Gastrocnemius medialis (tissue), 4 donors: ENCODE results near the gene LDB1.

ENCODE experiments used
- POLR2A ChIP-seq, 2 donors: fragments of 450-650 bp; IDR thresholded peaks; one replicate each; pipeline ENCODE4 v1.6.1; 2017; ENCODE audit warnings: antibody characterized with exemption in 2 of 2, mild to moderate bottlenecking in 2 of 2, moderate library complexity in 2 of 2
- TF ChIP-seq, protein P1 (sequence below), 5 experiments: fragments of 450-650 bp in 3 of 5; fragments of 200-600 bp in 2 of 5; sonication (generic) in 2 of 5; IDR thresholded peaks in 4 of 5; conservative IDR thresholded peaks in 1 of 5; 1 replicate in 4 of 5; 2 replicates in 1 of 5; pipeline ENCODE4 v1.5.1; 2016 to 2019; ENCODE audit warnings: antibody characterized with exemption in 5 of 5, mild to moderate bottlenecking in 3 of 5, moderate library complexity in 3 of 5

- TF ChIP-seq, protein P1, sequence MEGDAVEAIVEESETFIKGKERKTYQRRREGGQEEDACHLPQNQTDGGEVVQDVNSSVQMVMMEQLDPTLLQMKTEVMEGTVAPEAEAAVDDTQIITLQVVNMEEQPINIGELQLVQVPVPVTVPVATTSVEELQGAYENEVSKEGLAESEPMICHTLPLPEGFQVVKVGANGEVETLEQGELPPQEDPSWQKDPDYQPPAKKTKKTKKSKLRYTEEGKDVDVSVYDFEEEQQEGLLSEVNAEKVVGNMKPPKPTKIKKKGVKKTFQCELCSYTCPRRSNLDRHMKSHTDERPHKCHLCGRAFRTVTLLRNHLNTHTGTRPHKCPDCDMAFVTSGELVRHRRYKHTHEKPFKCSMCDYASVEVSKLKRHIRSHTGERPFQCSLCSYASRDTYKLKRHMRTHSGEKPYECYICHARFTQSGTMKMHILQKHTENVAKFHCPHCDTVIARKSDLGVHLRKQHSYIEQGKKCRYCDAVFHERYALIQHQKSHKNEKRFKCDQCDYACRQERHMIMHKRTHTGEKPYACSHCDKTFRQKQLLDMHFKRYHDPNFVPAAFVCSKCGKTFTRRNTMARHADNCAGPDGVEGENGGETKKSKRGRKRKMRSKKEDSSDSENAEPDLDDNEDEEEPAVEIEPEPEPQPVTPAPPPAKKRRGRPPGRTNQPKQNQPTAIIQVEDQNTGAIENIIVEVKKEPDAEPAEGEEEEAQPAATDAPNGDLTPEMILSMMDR (IDR thresholded peaks at IDR 0.05 in 4 of 5, conservative IDR thresholded peaks at IDR 0.05 in 1 of 5) = no peak
- TF ChIP-seq POLR2A (IDR thresholded peaks at IDR 0.05) = no peak
Observed at GRCh38 chr10:102116656-102117055, 3.5 kb downstream of the LDB1 start.
